ENCODE measurements around the gene TSPYL1.

TSPYL1 gene

GRCh38 chr6:116244284-116244683, 35.4 kb downstream of the TSPYL1 start:
- TF ChIP-seq, protein P1, sequence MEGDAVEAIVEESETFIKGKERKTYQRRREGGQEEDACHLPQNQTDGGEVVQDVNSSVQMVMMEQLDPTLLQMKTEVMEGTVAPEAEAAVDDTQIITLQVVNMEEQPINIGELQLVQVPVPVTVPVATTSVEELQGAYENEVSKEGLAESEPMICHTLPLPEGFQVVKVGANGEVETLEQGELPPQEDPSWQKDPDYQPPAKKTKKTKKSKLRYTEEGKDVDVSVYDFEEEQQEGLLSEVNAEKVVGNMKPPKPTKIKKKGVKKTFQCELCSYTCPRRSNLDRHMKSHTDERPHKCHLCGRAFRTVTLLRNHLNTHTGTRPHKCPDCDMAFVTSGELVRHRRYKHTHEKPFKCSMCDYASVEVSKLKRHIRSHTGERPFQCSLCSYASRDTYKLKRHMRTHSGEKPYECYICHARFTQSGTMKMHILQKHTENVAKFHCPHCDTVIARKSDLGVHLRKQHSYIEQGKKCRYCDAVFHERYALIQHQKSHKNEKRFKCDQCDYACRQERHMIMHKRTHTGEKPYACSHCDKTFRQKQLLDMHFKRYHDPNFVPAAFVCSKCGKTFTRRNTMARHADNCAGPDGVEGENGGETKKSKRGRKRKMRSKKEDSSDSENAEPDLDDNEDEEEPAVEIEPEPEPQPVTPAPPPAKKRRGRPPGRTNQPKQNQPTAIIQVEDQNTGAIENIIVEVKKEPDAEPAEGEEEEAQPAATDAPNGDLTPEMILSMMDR (IDR thresholded peaks at IDR 0.05; ENCODE audit: insufficient read depth, low read depth, low read length, missing control alignments): no peak
- DNase-seq (ENCODE audit: low read depth): peak; percentile 72
- no peak overlapping the region for H3K4me3 ChIP-seq (ENCODE audit: low read length)

- TF ChIP-seq, protein P1 (IDR thresholded peaks at IDR 0.05; ENCODE audit: insufficient read depth, low read depth, low read length, missing control alignments): no peak
- no peak overlapping the region for H3K4me3 ChIP-seq (ENCODE audit: low read length)
- no peak for DNase-seq (ENCODE audit: low read depth)
Measured at GRCh38 chr6:116239856-116240255, 39.9 kb downstream of the TSPYL1 start.

DNA sequence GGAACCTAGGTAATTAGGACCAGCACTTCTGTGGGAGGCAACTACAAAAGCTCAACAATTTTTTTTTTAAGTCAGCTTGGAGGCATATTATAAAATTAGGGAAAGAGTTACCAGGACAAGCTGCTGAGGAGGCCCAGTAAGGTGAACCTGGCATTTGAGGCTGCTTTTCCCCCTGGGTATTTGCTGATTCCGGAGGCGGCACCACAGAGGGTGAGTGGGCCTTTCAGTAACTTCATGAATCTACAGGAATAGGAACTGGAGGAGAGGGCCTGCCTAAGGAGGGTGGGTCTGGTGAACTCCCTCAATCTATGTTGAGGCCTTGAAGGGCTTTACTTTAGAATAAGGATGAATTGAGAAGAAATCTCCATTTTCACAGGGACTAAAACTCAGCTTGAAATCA, 40.5 kb downstream of the TSPYL1 start:
- TF ChIP-seq, protein P1 (IDR thresholded peaks at IDR 0.05; ENCODE audit: insufficient read depth, low read depth, low read length, missing control alignments): no peak
- no peak overlapping the region for H3K4me3 ChIP-seq (ENCODE audit: low read length)
- DNase-seq (ENCODE audit: low read depth): no peak

GRCh38 chr6:116238083-116238482, 41.6 kb downstream of the TSPYL1 start:
- no peak overlapping the region for H3K4me3 ChIP-seq (ENCODE audit: low read length)
- no peak for DNase-seq (ENCODE audit: low read depth)
- TF ChIP-seq, protein P1 (IDR thresholded peaks at IDR 0.05; ENCODE audit: insufficient read depth, low read depth, low read length, missing control alignments): no peak

GRCh38 chr6:116234689-116235088, 45.0 kb downstream of the TSPYL1 start:
- TF ChIP-seq, protein P1 (IDR thresholded peaks at IDR 0.05; ENCODE audit: insufficient read depth, low read depth, low read length, missing control alignments): no peak
- H3K4me3 ChIP-seq (ENCODE audit: low read length): no peak overlapping the region
- DNase-seq (ENCODE audit: low read depth): no peak

DNA sequence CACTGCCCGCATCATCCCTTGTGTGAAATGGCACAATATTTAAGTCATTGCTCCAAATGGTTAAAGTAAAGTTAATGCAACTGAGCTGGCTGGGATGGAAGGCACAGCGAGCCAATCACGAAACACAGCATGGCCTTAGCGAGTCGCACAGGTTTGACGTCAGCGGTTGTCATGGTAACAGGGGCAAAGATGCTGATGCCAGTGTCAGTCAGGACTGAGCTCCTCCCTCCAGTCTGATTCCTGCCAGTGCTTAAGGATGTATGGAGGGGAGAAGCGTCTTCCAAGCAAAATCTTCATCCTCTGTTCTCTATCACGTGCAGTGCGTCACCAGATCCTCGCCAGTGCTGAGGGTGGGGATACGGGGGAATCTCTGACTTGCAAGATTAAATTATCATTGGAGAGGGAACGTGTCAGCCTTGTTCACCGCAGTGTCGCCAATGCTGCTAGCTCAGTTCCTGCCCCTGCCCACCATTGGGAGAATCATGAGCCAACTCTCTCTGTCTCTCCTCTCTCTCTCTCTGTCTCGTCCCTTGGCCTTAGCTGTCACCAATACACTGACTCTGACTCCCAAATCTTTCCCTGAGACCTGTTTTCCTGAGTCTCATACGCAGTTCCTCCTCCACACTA, 50.3 kb downstream of the TSPYL1 start:
- DNase-seq (ENCODE audit: low read depth): peak; percentile 54
- TF ChIP-seq, protein P1 (IDR thresholded peaks at IDR 0.05; ENCODE audit: insufficient read depth, low read depth, low read length, missing control alignments): no peak
- no peak overlapping the region for H3K4me3 ChIP-seq (ENCODE audit: low read length)

Measured in epithelial cell of esophagus (primary cell).